Lung (tissue), 12 donors: ENCODE measurements around the gene CCDC148. TPM values are rescaled to one million over a fixed set of nuclear protein-coding genes. Genes with fewer than 3 reads are reported as not detected.
A peak's percentile ranks its signal among the peaks of the same experiment; 100 is the strongest.

Source experiments
- ATAC-seq: fragments of 200-7000 bp; cut with Tn5 transposase; one replicate; pipeline ENCODE4 v1.9.1; 2020; ENCODE audit warnings: moderate number of reproducible peaks; ENCODE audit not compliant: insufficient read depth, low FRiP score
- DNase-seq, 3 donors: peaks; one replicate each; pipeline ENCODE4 v3.0.0-alpha.2; 2013 to 2017
- H3K27ac ChIP-seq, 2 donors: one replicate each; pipeline ENCODE4 v1.5.1; 2013; ENCODE audit warnings: mild to moderate bottlenecking in 2 of 2, moderate library complexity in 2 of 2, control low read depth in 1 of 2, inconsistent platforms in 1 of 2, low read depth in 1 of 2, low read length in 1 of 2
- H3K27me3 ChIP-seq, 3 donors: one replicate each; pipeline ENCODE4 v1.5.1; 2013; ENCODE audit warnings: low read length in 2 of 3; ENCODE audit not compliant: control insufficient read depth in 3 of 3, insufficient read depth in 3 of 3
- H3K36me3 ChIP-seq, 4 donors: one replicate each; pipeline ENCODE4 v1.5.1; 2013; ENCODE audit warnings: low read length in 4 of 4, mild to moderate bottlenecking in 1 of 4, moderate library complexity in 1 of 4; ENCODE audit not compliant: control insufficient read depth in 4 of 4, insufficient read depth in 4 of 4
- H3K4me1 ChIP-seq, 5 donors: one replicate each; pipeline ENCODE4 v1.5.1; 2013; ENCODE audit warnings: low read length in 5 of 5, mild to moderate bottlenecking in 2 of 5, moderate library complexity in 1 of 5; ENCODE audit not compliant: control insufficient read depth in 5 of 5, insufficient read depth in 5 of 5
- H3K4me3 ChIP-seq: one replicate; pipeline ENCODE4 v1.5.1; 2013; ENCODE audit warnings: mild to moderate bottlenecking, control low read depth, moderate library complexity
- H3K9ac ChIP-seq, 2 donors: one replicate each; pipeline ENCODE4 v1.5.1; 2013; ENCODE audit warnings: low read length in 2 of 2, control low read depth in 1 of 2; ENCODE audit not compliant: insufficient read depth in 1 of 2
- H3K9me3 ChIP-seq, 4 donors: one replicate each; pipeline ENCODE4 v1.5.1; 2013; ENCODE audit warnings: low read length in 3 of 4, mild to moderate bottlenecking in 1 of 4, moderate library complexity in 1 of 4; ENCODE audit not compliant: control insufficient read depth in 4 of 4, insufficient read depth in 3 of 4
- CTCF ChIP-seq: IDR thresholded peaks from 2 replicates; pipeline ENCODE4 v1.5.1; 2012; ENCODE audit warnings: mild to moderate bottlenecking; ENCODE audit errors: control extremely low read depth, extremely low read depth
- WGBS, 2 donors: extraction: QIAGEN DNeasy Blood & Tissue Kit; methylation state at CpG; one replicate each; pipeline ENCODE4 v1.1.7; 2013; 5-methylcytosine and 5-hydroxymethylcytosine counted together
- polyA plus RNA-seq, 2 donors: library from polyadenylated mRNA; stranded (reverse); fragments of 200-250 nt; gene quantifications; one replicate each; pipeline ENCODE4 v1.2.1, GENCODE V29; 2013
- total RNA-seq, 2 donors: library from RNA; depleted of rRNA in 1 of 2; stranded (reverse); fragments of >200 nt in 1 of 2; gene quantifications; one replicate each; pipeline ENCODE4 v1.2.1, GENCODE V29; 2014 to 2021
- donor health status: control.
- donor health status: control.
- donor health status: Bipolar disorder and iron deficiency.
- donor health status: healthy.
- donor health status: DM: yes; HTN: yes; CAD: no.

Gene CCDC148
- total and polyA plus RNA-seq, 4 donors = 0.61 to 8.6 (median 2.5) TPM

- Histone ChIP-seq H3K9me3 (no peaks in the 10 kb centered on the region), H3K4me3 (no peak overlapping the region), H3K27ac (no peak overlapping the region), H3K4me1 (peaks cover 0 to 8% (median 6%) of the 10 kb centered on the region in 5 donors), H3K27me3 (no peaks in the 10 kb centered on the region), H3K36me3 (peaks cover 0 to 2% (median 0%) of the 10 kb centered on the region in 4 donors), H3K9ac (no peak overlapping the region)
- ATAC-seq (no peak), DNase-seq (no peak)
- 65 to 76% methylated on average over 3 of the region's 3 CpGs for WGBS, 2 donors
- TF ChIP-seq CTCF = no peak
These were observed 40.4 kb upstream of the CCDC148 start for GRCh38 chr2:158496986-158497385.

GRCh38 chr2:158495175-158495574 is 38.6 kb upstream of the CCDC148 start:
- no peaks in the 10 kb centered on the region for H3K9me3 ChIP-seq
- H3K27me3 ChIP-seq = no peaks in the 10 kb centered on the region
- H3K4me3 ChIP-seq = no peak overlapping the region
- TF ChIP-seq CTCF = no peak
- H3K27ac ChIP-seq = no peak overlapping the region
- no peak for DNase-seq
- no peak overlapping the region for H3K9ac ChIP-seq
- H3K4me1 ChIP-seq = peaks cover 0 to 7% (median 5%) of the 10 kb centered on the region in 5 donors
- peaks cover 0 to 2% (median 0%) of the 10 kb centered on the region in 4 donors for H3K36me3 ChIP-seq
- 83 to 85% methylated on average over 5 of the region's 5 CpGs for WGBS, 2 donors
- ATAC-seq = no peak

DNA sequence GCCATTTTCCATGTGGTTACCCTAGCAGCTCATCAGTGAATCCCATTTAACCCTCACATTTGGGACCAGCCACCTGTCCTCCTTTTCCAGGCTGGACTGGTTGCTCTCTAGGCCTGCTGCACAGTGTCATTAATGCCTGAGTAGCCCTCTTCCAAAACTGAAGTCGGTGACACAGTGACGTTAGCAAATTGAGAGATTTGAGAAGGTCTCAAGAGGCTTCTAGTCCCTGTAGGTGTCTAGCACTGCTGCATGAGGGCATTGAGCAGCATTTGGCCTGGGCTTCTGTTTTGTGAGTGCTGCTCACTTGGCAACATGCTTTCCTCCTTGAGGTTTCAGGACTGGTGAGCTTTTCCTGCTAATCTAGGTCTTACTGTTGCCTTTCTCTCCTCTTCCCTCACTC is 36.9 kb upstream of the CCDC148 start:
- no peak overlapping the region for H3K27ac ChIP-seq
- peak in 1 of 3 donors; percentile 32 for DNase-seq
- no peak for ATAC-seq
- H3K27me3 ChIP-seq = no peaks in the 10 kb centered on the region
- peaks cover 0 to 21% (median 6%) of the 10 kb centered on the region in 5 donors for H3K4me1 ChIP-seq
- H3K9ac ChIP-seq = no peak overlapping the region
- H3K4me3 ChIP-seq = no peak overlapping the region
- TF ChIP-seq CTCF = no peak
- no peaks in the 10 kb centered on the region for H3K36me3 ChIP-seq
- WGBS, 2 donors = 48 to 84% methylated on average over 2 of the region's 2 CpGs
- H3K9me3 ChIP-seq = no peaks in the 10 kb centered on the region

DNA sequence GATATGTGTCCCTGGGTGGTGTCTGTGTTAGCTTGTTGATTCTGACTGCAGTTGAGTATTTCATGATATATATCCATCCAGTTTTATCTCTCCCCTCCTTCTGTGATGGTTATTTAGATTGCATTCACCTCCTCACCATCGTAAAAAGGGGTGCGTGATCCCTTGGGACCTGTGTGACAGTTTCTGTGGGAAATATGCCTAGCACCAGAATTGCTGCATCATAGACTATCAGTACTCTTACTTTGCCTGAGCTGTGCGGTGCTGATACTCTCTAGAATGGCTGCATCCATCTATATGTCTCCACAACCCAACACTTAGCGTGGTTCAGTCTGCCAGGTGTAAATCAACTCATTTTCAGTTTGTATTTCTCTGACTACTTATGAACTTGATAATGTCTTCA is 34.5 kb upstream of the CCDC148 start:
- Histone ChIP-seq H3K27ac (no peak overlapping the region), H3K9ac (no peak overlapping the region), H3K27me3 (no peaks in the 10 kb centered on the region), H3K36me3 (no peaks in the 10 kb centered on the region), H3K9me3 (no peaks in the 10 kb centered on the region), H3K4me3 (no peak overlapping the region), H3K4me1 (peaks cover 0 to 44% (median 17%) of the 10 kb centered on the region in 5 donors)
- DNase-seq = no peak
- no peak for TF ChIP-seq CTCF
- 95 to 96% methylated on average over 4 of the region's 4 CpGs for WGBS, 2 donors
- no peak for ATAC-seq
